Measurements from ENCODE around the gene HAND2.
A peak's percentile ranks its signal among the peaks of the same experiment; 100 is the strongest.

The HAND2 gene

GRCh38 chr4:173525118-173526011, 4.7 kb downstream of the HAND2 start:
- WGBS = 1% methylated on average over 48 of the region's 48 CpGs
- Histone ChIP-seq H3K9me3 (ENCODE audit: insufficient read depth, low read depth, low read length) (no peaks in the 10 kb centered on the region), H3K9ac (ENCODE audit: low read depth, low read length) (no peak overlapping the region), H3K27ac (ENCODE audit: low read depth, low read length) (no peak overlapping the region), H3K4me1 (ENCODE audit: insufficient read depth, low read length) (peaks cover 34% of the 10 kb centered on the region), H3K27me3 (ENCODE audit: insufficient read depth, low read length) (peaks cover 99% of the 10 kb centered on the region), H3K4me3 (ENCODE audit: low read length) (peak overlapping the region; percentile 10; the same call in 1 of the 2 replicates), H3K36me3 (ENCODE audit: insufficient read depth, low read length) (no peaks in the 10 kb centered on the region)

GRCh38 chr4:173524218-173525117, 5.6 kb downstream of the HAND2 start:
- peaks cover 99% of the 10 kb centered on the region for H3K27me3 ChIP-seq (ENCODE audit: insufficient read depth, low read length)
- no peak overlapping the region for H3K27ac ChIP-seq (ENCODE audit: low read depth, low read length)
- no peak overlapping the region for H3K9ac ChIP-seq (ENCODE audit: low read depth, low read length)
- no peaks in the 10 kb centered on the region for H3K9me3 ChIP-seq (ENCODE audit: insufficient read depth, low read depth, low read length)
- 9% methylated on average over 25 of the region's 25 CpGs for WGBS
- peaks cover 34% of the 10 kb centered on the region for H3K4me1 ChIP-seq (ENCODE audit: insufficient read depth, low read length)
- H3K36me3 ChIP-seq (ENCODE audit: insufficient read depth, low read length) = no peaks in the 10 kb centered on the region
- H3K4me3 ChIP-seq (ENCODE audit: low read length) = peak overlapping the region; percentile 10; the same call in 1 of the 2 replicates

GRCh38 chr4:173522951-173523395, 7.1 kb downstream of the HAND2 start:
- H3K36me3 ChIP-seq (ENCODE audit: insufficient read depth, low read length) = no peaks in the 10 kb centered on the region
- H3K9me3 ChIP-seq (ENCODE audit: insufficient read depth, low read depth, low read length) = no peaks in the 10 kb centered on the region
- no peak overlapping the region for H3K27ac ChIP-seq (ENCODE audit: low read depth, low read length)
- peaks cover 100% of the 10 kb centered on the region for H3K27me3 ChIP-seq (ENCODE audit: insufficient read depth, low read length)
- H3K9ac ChIP-seq (ENCODE audit: low read depth, low read length) = no peak overlapping the region
- 2% methylated on average over 21 of the region's 21 CpGs for WGBS
- peak overlapping the region; percentile 36 for H3K4me3 ChIP-seq (ENCODE audit: low read length)
- H3K4me1 ChIP-seq (ENCODE audit: insufficient read depth, low read length) = peaks cover 40% of the 10 kb centered on the region

- peak overlapping the region; percentile 36 for H3K4me3 ChIP-seq (ENCODE audit: low read length)
- H3K9ac ChIP-seq (ENCODE audit: low read depth, low read length) = no peak overlapping the region
- H3K27me3 ChIP-seq (ENCODE audit: insufficient read depth, low read length) = peaks cover 100% of the 10 kb centered on the region
- H3K27ac ChIP-seq (ENCODE audit: low read depth, low read length) = no peak overlapping the region
- no peaks in the 10 kb centered on the region for H3K36me3 ChIP-seq (ENCODE audit: insufficient read depth, low read length)
- under 1% methylated on average over 63 of the region's 63 CpGs for WGBS
- no peaks in the 10 kb centered on the region for H3K9me3 ChIP-seq (ENCODE audit: insufficient read depth, low read depth, low read length)
- peaks cover 43% of the 10 kb centered on the region for H3K4me1 ChIP-seq (ENCODE audit: insufficient read depth, low read length)
These were observed 7.7 kb downstream of the HAND2 start for GRCh38 chr4:173522160-173522950.

- Histone ChIP-seq H3K27ac (ENCODE audit: low read depth, low read length) (no peak overlapping the region), H3K27me3 (ENCODE audit: insufficient read depth, low read length) (peaks cover 100% of the 10 kb centered on the region), H3K4me3 (ENCODE audit: low read length) (peak overlapping the region; percentile 36), H3K9me3 (ENCODE audit: insufficient read depth, low read depth, low read length) (no peaks in the 10 kb centered on the region), H3K36me3 (ENCODE audit: insufficient read depth, low read length) (no peaks in the 10 kb centered on the region), H3K9ac (ENCODE audit: low read depth, low read length) (no peak overlapping the region), H3K4me1 (ENCODE audit: insufficient read depth, low read length) (peaks cover 44% of the 10 kb centered on the region)
- WGBS = 3% methylated on average over 26 of the region's 27 CpGs
These were observed 8.4 kb downstream of the HAND2 start for GRCh38 chr4:173521467-173522159.

- H3K4me1 ChIP-seq (ENCODE audit: insufficient read depth, low read length) = peaks cover 41% of the 10 kb centered on the region
- WGBS = 10% methylated on average over 10 of the region's 10 CpGs
These were observed 9.0 kb downstream of the HAND2 start for GRCh38 chr4:173520921-173521466.

GRCh38 chr4:173519111-173520101, 10.6 kb downstream of the HAND2 start:
- H3K4me1 ChIP-seq (ENCODE audit: insufficient read depth, low read length) = peaks cover 34% of the 10 kb centered on the region
- H3K4me3 ChIP-seq (ENCODE audit: low read length) = no peak overlapping the region
- no peak overlapping the region for H3K27ac ChIP-seq (ENCODE audit: low read depth, low read length)
- H3K9me3 ChIP-seq (ENCODE audit: insufficient read depth, low read depth, low read length) = no peaks in the 10 kb centered on the region
- no peaks in the 10 kb centered on the region for H3K36me3 ChIP-seq (ENCODE audit: insufficient read depth, low read length)
- H3K9ac ChIP-seq (ENCODE audit: low read depth, low read length) = no peak overlapping the region
- 6% methylated on average over 30 of the region's 31 CpGs for WGBS
- peaks cover 100% of the 10 kb centered on the region for H3K27me3 ChIP-seq (ENCODE audit: insufficient read depth, low read length)

More at GRCh38 chr4:173520921-173521466, 9.0 kb downstream of the HAND2 start:
- Histone ChIP-seq H3K9me3 (ENCODE audit: insufficient read depth, low read depth, low read length) (no peaks in the 10 kb centered on the region), H3K27ac (ENCODE audit: low read depth, low read length) (no peak overlapping the region), H3K9ac (ENCODE audit: low read depth, low read length) (no peak overlapping the region), H3K4me3 (ENCODE audit: low read length) (no peak overlapping the region), H3K27me3 (ENCODE audit: insufficient read depth, low read length) (peaks cover 100% of the 10 kb centered on the region), H3K36me3 (ENCODE audit: insufficient read depth, low read length) (no peaks in the 10 kb centered on the region)

GRCh38 chr4:173518425-173519102, 11.5 kb downstream of the HAND2 start:
- Histone ChIP-seq H3K9me3 (ENCODE audit: insufficient read depth, low read depth, low read length) (no peaks in the 10 kb centered on the region), H3K4me1 (ENCODE audit: insufficient read depth, low read length) (peaks cover 34% of the 10 kb centered on the region), H3K27me3 (ENCODE audit: insufficient read depth, low read length) (peaks cover 100% of the 10 kb centered on the region), H3K27ac (ENCODE audit: low read depth, low read length) (no peak overlapping the region), H3K4me3 (ENCODE audit: low read length) (peak overlapping the region; percentile 21; the same call in 1 of the 2 replicates), H3K36me3 (ENCODE audit: insufficient read depth, low read length) (no peaks in the 10 kb centered on the region), H3K9ac (ENCODE audit: low read depth, low read length) (no peak overlapping the region)
- whole genome bisulfite sequencing = 1% methylated on average over 42 of the region's 42 CpGs

All from HUES64 (cell line).